ENCODE measurements around the gene BRD2. TPM values are rescaled to one million over a fixed set of nuclear protein-coding genes. Genes with fewer than 3 reads are reported as not detected.

Gene BRD2
- total RNA-seq, 2 donors from 2014 or later, result 216 to 254 TPM

GRCh38 chr6:32976334-32977069, 8.1 kb downstream of the BRD2 start:
- Mint-ChIP-seq H3K9me3 (no peaks in the 10 kb centered on the region), H3K36me3 (peaks cover 69 to 91% of the 10 kb centered on the region in 2 donors), H3K27ac (peak overlapping the region; percentile 97 to 99)
- ATAC-seq, result no peak
- DNase-seq (ENCODE audit: low spot score in 2 of 2), result no peak

- Mint-ChIP-seq H3K9me3 (no peaks in the 10 kb centered on the region), H3K36me3 (peaks cover 63 to 86% of the 10 kb centered on the region in 2 donors), H3K27ac (peak overlapping the region; percentile 97 to 99)
- ATAC-seq, result no peak
- no peak for DNase-seq (ENCODE audit: low spot score in 2 of 2)
Observed at GRCh38 chr6:32977272-32977952, 9.0 kb downstream of the BRD2 start.

GRCh38 chr6:32977953-32978324, 9.5 kb downstream of the BRD2 start:
- peak overlapping the region; percentile 97 to 99 for H3K27ac Mint-ChIP-seq
- H3K9me3 Mint-ChIP-seq, result no peaks in the 10 kb centered on the region
- DNase-seq (ENCODE audit: low spot score in 2 of 2) (no peak), ATAC-seq (no peak)
- peaks cover 58 to 81% of the 10 kb centered on the region in 2 donors for H3K36me3 Mint-ChIP-seq

GRCh38 chr6:32979720-32980487, 11.5 kb downstream of the BRD2 start:
- Mint-ChIP-seq H3K9me3 (no peaks in the 10 kb centered on the region), H3K36me3 (peaks cover 38 to 61% of the 10 kb centered on the region in 2 donors), H3K27ac (peak overlapping the region; percentile 73 to 97)
- DNase-seq (ENCODE audit: low spot score in 2 of 2) (no peak), ATAC-seq (no peak)

- DNase-seq (ENCODE audit: low spot score in 2 of 2) (no peak), ATAC-seq (no peak)
- peaks cover 32 to 54% of the 10 kb centered on the region in 2 donors for H3K36me3 Mint-ChIP-seq
- H3K9me3 Mint-ChIP-seq, result no peaks in the 10 kb centered on the region
- H3K27ac Mint-ChIP-seq, result peak overlapping the region in 1 of 2 donors; percentile 48
Observed at GRCh38 chr6:32980488-32981038, 12.2 kb downstream of the BRD2 start.

GRCh38 chr6:32982084-32982701, 13.8 kb downstream of the BRD2 start:
- no peak for DNase-seq (ENCODE audit: low spot score in 2 of 2)
- H3K36me3 Mint-ChIP-seq, result peaks cover 15 to 38% of the 10 kb centered on the region in 2 donors
- peak overlapping the region; percentile 75 to 94 for H3K27ac Mint-ChIP-seq
- ATAC-seq, result no peak
- no peaks in the 10 kb centered on the region for H3K9me3 Mint-ChIP-seq

- Mint-ChIP-seq H3K9me3 (no peaks in the 10 kb centered on the region), H3K36me3 (peaks cover 8 to 31% of the 10 kb centered on the region in 2 donors), H3K27ac (peak overlapping the region in 1 of 2 donors; percentile 16)
- peak in 1 of 2 donors; percentile 3 for ATAC-seq
- DNase-seq (ENCODE audit: low spot score in 2 of 2), result no peak
Observed at GRCh38 chr6:32982702-32983492, 14.5 kb downstream of the BRD2 start.

GRCh38 chr6:32983493-32983848, 15.1 kb downstream of the BRD2 start:
- Mint-ChIP-seq H3K36me3 (peaks cover 8 to 25% of the 10 kb centered on the region in 2 donors), H3K27ac (peak overlapping the region; percentile 16 to 78), H3K9me3 (no peaks in the 10 kb centered on the region)
- ATAC-seq (peak in 1 of 2 donors; percentile 1), DNase-seq (ENCODE audit: low spot score in 2 of 2) (no peak)

GRCh38 chr6:32983964-32984621, 15.7 kb downstream of the BRD2 start:
- ATAC-seq, result peak; percentile 11 to 26
- no peak for DNase-seq (ENCODE audit: low spot score in 2 of 2)
- Mint-ChIP-seq H3K9me3 (no peaks in the 10 kb centered on the region), H3K36me3 (peaks cover 8 to 19% of the 10 kb centered on the region in 2 donors), H3K27ac (peak overlapping the region; percentile 16 to 78)

- Mint-ChIP-seq H3K9me3 (no peaks in the 10 kb centered on the region), H3K36me3 (peaks cover 4 to 12% of the 10 kb centered on the region in 2 donors), H3K27ac (no peak overlapping the region)
- peak; percentile 79 to 91 for DNase-seq (ENCODE audit: low spot score in 2 of 2)
- ATAC-seq, result peak; percentile 68 to 75
Observed at GRCh38 chr6:32984622-32985389, 16.4 kb downstream of the BRD2 start.

- H3K27ac Mint-ChIP-seq, result no peak overlapping the region
- no peaks in the 10 kb centered on the region for H3K36me3 Mint-ChIP-seq
- ATAC-seq (no peak), DNase-seq (ENCODE audit: low spot score in 2 of 2) (no peak)
- H3K9me3 Mint-ChIP-seq, result no peaks in the 10 kb centered on the region
Observed at GRCh38 chr6:32989368-32989767, 21.0 kb downstream of the BRD2 start.

GRCh38 chr6:32991972-32992371, 23.6 kb downstream of the BRD2 start:
- ATAC-seq, result no peak
- H3K36me3 Mint-ChIP-seq, result no peaks in the 10 kb centered on the region

GRCh38 chr6:32993363-32993973, 25.1 kb downstream of the BRD2 start:
- DNase-seq (ENCODE audit: low spot score in 2 of 2) (no peak), ATAC-seq (no peak)
- H3K36me3 Mint-ChIP-seq, result no peaks in the 10 kb centered on the region
- no peaks in the 10 kb centered on the region for H3K9me3 Mint-ChIP-seq
- no peak overlapping the region for H3K27ac Mint-ChIP-seq

More at GRCh38 chr6:32991972-32992371, 23.6 kb downstream of the BRD2 start:
- DNase-seq (ENCODE audit: low spot score in 2 of 2), result no peak
- Mint-ChIP-seq H3K27ac (no peak overlapping the region), H3K9me3 (no peaks in the 10 kb centered on the region)

GRCh38 chr6:32995448-32995847, 27.1 kb downstream of the BRD2 start:
- DNase-seq (ENCODE audit: low spot score in 2 of 2) (no peak), ATAC-seq (no peak)
- no peak overlapping the region for H3K27ac Mint-ChIP-seq
- H3K36me3 Mint-ChIP-seq, result no peaks in the 10 kb centered on the region
- no peaks in the 10 kb centered on the region for H3K9me3 Mint-ChIP-seq

Data from activated naive CD4-positive, alpha-beta T cell treated with anti-CD3 and anti-CD28 coated beads, Interleukin-2, amount 50 U/mL, for 72 hours (primary cell).